Prostate gland (tissue), 2 donors: ENCODE data around the gene SORBS2.

ENCODE experiments used
- POLR2A ChIP-seq: fragments of 450-650 bp; IDR thresholded peaks from one replicate; pipeline ENCODE4 v1.6.1; 2016; ENCODE audit warnings: antibody characterized with exemption, mild to moderate bottlenecking
- TF ChIP-seq, protein P1 (sequence below), 4 experiments: fragments of 200-600 bp in 2 of 4; fragments of 450-650 bp in 2 of 4; sonication (generic) in 2 of 4; IDR thresholded peaks; 1 replicate in 3 of 4; 2 replicates in 1 of 4; pipeline ENCODE4 v1.5.1; 2016 to 2019; ENCODE audit warnings: antibody characterized with exemption in 4 of 4, mild to moderate bottlenecking in 2 of 4, moderate library complexity in 2 of 4

DNA sequence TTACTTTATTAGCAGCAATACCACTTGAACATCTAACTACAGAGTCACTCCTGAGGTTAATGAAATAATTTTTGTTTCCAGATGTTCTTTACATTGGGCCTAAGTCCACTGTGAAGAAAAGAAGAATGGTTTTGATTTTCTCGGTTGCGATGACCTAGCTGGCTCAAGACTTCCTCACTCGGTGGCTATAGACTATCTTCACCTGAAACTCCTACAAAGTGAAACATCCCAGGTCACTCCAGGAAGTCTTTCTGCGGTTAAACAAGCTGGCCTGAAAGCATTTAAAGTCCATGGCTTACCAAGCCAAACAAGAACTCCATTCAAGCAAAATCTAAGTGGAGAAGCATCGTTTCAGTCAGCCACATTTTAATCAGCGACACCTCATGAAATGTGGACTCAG is 13.7 kb upstream of the SORBS2 start:
- TF ChIP-seq, protein P1, sequence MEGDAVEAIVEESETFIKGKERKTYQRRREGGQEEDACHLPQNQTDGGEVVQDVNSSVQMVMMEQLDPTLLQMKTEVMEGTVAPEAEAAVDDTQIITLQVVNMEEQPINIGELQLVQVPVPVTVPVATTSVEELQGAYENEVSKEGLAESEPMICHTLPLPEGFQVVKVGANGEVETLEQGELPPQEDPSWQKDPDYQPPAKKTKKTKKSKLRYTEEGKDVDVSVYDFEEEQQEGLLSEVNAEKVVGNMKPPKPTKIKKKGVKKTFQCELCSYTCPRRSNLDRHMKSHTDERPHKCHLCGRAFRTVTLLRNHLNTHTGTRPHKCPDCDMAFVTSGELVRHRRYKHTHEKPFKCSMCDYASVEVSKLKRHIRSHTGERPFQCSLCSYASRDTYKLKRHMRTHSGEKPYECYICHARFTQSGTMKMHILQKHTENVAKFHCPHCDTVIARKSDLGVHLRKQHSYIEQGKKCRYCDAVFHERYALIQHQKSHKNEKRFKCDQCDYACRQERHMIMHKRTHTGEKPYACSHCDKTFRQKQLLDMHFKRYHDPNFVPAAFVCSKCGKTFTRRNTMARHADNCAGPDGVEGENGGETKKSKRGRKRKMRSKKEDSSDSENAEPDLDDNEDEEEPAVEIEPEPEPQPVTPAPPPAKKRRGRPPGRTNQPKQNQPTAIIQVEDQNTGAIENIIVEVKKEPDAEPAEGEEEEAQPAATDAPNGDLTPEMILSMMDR (IDR thresholded peaks at IDR 0.05) = no peak
- no peak for TF ChIP-seq POLR2A
